ENCODE data around the gene CTDSPL.

DNA sequence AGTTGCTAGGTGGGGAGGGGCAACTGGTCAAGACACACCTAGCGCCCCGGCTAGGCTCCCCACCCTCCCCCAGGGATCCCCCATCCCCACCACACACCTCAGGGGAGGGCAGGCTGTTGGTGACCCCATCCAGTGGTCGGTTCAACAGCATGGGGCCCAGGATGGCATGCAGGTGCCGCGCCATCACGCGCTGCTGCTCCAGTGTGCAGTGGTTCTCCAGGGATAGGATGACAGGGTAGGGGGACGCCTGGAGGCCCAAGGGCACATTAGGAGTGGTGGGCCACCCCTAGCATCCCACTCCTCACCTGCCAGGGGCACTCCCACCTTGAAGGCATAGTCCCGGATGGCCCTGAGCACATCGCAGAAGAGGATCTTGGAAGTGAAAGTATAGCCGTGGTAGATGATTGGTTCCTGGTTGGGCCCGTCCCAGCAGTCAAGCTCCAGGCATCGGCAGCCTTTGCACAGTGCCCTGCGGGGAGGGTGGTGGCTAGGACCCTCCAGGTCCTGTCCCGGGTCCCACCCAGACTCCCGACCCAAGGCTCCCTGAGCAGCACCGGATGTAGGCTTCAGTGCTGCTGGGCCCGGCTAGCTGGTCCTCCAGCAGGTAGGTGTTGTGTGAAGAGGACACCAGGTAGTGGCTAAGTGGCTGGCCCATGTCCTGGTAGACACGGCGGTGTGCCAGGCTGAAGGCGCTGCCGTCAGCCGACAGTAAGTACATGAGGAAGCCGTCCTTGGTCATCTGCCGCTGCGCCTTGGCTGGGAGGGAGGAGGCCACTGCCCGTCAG lies 148.3 kb downstream of the CTDSPL start:
- TF ChIP-seq YY1 (IDR thresholded peaks at IDR 0.05; ENCODE audit: insufficient read depth, insufficient read length) (no peak), SUZ12 (IDR thresholded peaks at IDR 0.05; ENCODE audit: extremely low read depth, insufficient read depth, insufficient read length) (no peak)
